Measurements from ENCODE around the gene DCXR.

The DCXR gene

GRCh38 chr17:81994593-81995462 lies 42.7 kb downstream of the DCXR start:
- no peak for DNase-seq

- DNase-seq: no peak
Measured at GRCh38 chr17:81993729-81994592, 43.5 kb downstream of the DCXR start.

- no peak for DNase-seq
Measured at GRCh38 chr17:81992306-81993102, 45.0 kb downstream of the DCXR start.

- peak; percentile 39 for DNase-seq
Measured at GRCh38 chr17:81991684-81992305, 45.7 kb downstream of the DCXR start.

GRCh38 chr17:81990836-81991683 lies 46.4 kb downstream of the DCXR start:
- no peak for DNase-seq

DNA sequence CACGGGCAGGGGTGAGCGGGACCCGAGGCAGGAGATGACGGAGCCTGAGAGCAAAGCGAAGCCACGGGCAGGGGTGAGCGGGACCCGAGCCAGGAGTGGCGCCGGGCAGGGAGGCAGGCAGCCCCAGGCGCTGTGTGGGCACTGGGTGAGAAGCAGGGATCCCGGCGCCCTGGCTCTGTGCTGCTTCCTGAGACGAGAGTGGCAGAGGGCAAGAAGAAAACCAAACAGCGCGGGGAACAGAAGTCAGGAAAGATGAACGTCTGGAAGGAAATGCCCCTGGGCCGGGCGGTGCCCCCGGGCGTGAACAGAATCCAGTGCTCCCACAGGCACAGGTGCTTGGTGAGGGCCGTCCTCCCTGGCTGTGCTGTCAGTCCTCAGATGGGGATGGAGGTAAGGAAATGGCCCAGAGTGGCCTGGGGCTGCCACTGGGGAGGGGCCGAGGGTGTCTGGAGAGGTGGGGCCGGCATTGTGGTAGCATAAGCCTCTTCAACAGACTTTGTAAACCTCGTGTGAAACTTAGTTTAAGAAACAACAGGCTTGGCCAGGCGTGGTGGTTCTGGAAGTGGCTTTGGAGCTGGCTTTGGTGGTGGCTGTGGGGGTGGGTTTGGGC lies 50.2 kb downstream of the DCXR start:
- no peak for DNase-seq

GRCh38 chr17:81986606-81987005 lies 50.9 kb downstream of the DCXR start:
- DNase-seq: no peak

All from fibroblast of upper back skin (primary cell).